Measurements from ENCODE around the gene IL36B.

The IL36B gene

GRCh38 chr2:113021312-113021711 lies 31.4 kb downstream of the IL36B start:
- no peak overlapping the region for H3K4me3 ChIP-seq (ENCODE audit: low read length)
- no peak for TF ChIP-seq ZNF274 (IDR thresholded peaks at IDR 0.05; ENCODE audit: low read depth, low read length)

- H3K4me3 ChIP-seq (ENCODE audit: low read length) = no peak overlapping the region
- TF ChIP-seq ZNF274 (IDR thresholded peaks at IDR 0.05; ENCODE audit: low read depth, low read length) = no peak
Measured at GRCh38 chr2:113018509-113018908, 34.2 kb downstream of the IL36B start.

GRCh38 chr2:113015655-113016054 lies 37.0 kb downstream of the IL36B start:
- TF ChIP-seq ZNF274 (IDR thresholded peaks at IDR 0.05; ENCODE audit: low read depth, low read length) = no peak
- no peak overlapping the region for H3K4me3 ChIP-seq (ENCODE audit: low read length)

- no peak for TF ChIP-seq ZNF274 (IDR thresholded peaks at IDR 0.05; ENCODE audit: low read depth, low read length)
- no peak overlapping the region for H3K4me3 ChIP-seq (ENCODE audit: low read length)
Measured at GRCh38 chr2:113015042-113015441, 37.6 kb downstream of the IL36B start.

- no peak for TF ChIP-seq ZNF274 (IDR thresholded peaks at IDR 0.05; ENCODE audit: low read depth, low read length)
- no peak overlapping the region for H3K4me3 ChIP-seq (ENCODE audit: low read length)
Measured at GRCh38 chr2:113014067-113014466, 38.6 kb downstream of the IL36B start.

- no peak for TF ChIP-seq ZNF274 (IDR thresholded peaks at IDR 0.05; ENCODE audit: low read depth, low read length)
- H3K4me3 ChIP-seq (ENCODE audit: low read length) = no peak overlapping the region
Measured at GRCh38 chr2:113013336-113013661, 39.4 kb downstream of the IL36B start.

- TF ChIP-seq ZNF274 (IDR thresholded peaks at IDR 0.05; ENCODE audit: low read depth, low read length) = no peak
- H3K4me3 ChIP-seq (ENCODE audit: low read length) = no peak overlapping the region
Measured at GRCh38 chr2:113012436-113013335, 40.0 kb downstream of the IL36B start.

GRCh38 chr2:113011108-113011507 lies 41.6 kb downstream of the IL36B start:
- no peak for TF ChIP-seq ZNF274 (IDR thresholded peaks at IDR 0.05; ENCODE audit: low read depth, low read length)
- no peak overlapping the region for H3K4me3 ChIP-seq (ENCODE audit: low read length)

GRCh38 chr2:113010088-113010487 lies 42.6 kb downstream of the IL36B start:
- H3K4me3 ChIP-seq (ENCODE audit: low read length) = no peak overlapping the region
- TF ChIP-seq ZNF274 (IDR thresholded peaks at IDR 0.05; ENCODE audit: low read depth, low read length) = no peak

GRCh38 chr2:113009622-113010021 lies 43.0 kb downstream of the IL36B start:
- no peak overlapping the region for H3K4me3 ChIP-seq (ENCODE audit: low read length)
- TF ChIP-seq ZNF274 (IDR thresholded peaks at IDR 0.05; ENCODE audit: low read depth, low read length) = no peak

GRCh38 chr2:113007250-113007649 lies 45.4 kb downstream of the IL36B start:
- TF ChIP-seq ZNF274 (IDR thresholded peaks at IDR 0.05; ENCODE audit: low read depth, low read length) = no peak
- H3K4me3 ChIP-seq (ENCODE audit: low read length) = no peak overlapping the region

GRCh38 chr2:113005030-113005509 lies 47.6 kb downstream of the IL36B start, which contains the start of gene IL36A:
Gene IL36A (plus strand): TSS chr2:113005459. CDS start chr2:113005872, 413 bp downstream.
- no peak for TF ChIP-seq ZNF274 (IDR thresholded peaks at IDR 0.05; ENCODE audit: low read depth, low read length)
- H3K4me3 ChIP-seq (ENCODE audit: low read length) = no peak within 1 kb of the TSS

GRCh38 chr2:113002677-113003076 lies 50.0 kb downstream of the IL36B start:
- TF ChIP-seq ZNF274 (IDR thresholded peaks at IDR 0.05; ENCODE audit: low read depth, low read length) = no peak

GRCh38 chr2:113000436-113000835 lies 52.2 kb downstream of the IL36B start:
- no peak overlapping the region for H3K4me3 ChIP-seq (ENCODE audit: low read length)
- TF ChIP-seq ZNF274 (IDR thresholded peaks at IDR 0.05; ENCODE audit: low read depth, low read length) = no peak

More at GRCh38 chr2:113002677-113003076, 50.0 kb downstream of the IL36B start:
- no peak overlapping the region for H3K4me3 ChIP-seq (ENCODE audit: low read length)

- H3K4me3 ChIP-seq (ENCODE audit: low read length) = no peak overlapping the region
- no peak for TF ChIP-seq ZNF274 (IDR thresholded peaks at IDR 0.05; ENCODE audit: low read depth, low read length)
Measured at GRCh38 chr2:112997151-112997550, 55.5 kb downstream of the IL36B start.

Data from GM08714 (cell line).